Lower leg skin (tissue), 3 donors: Measurements from ENCODE around the gene FAM171A1.
"Not testable (repeated sequence)": the region's sequence is repeated elsewhere in the genome, so short reads cannot be mapped to it uniquely, and the experiment has no call there.

Source experiments
- CTCF ChIP-seq, 3 donors: fragments of 450-650 bp; IDR thresholded peaks; one replicate each; pipeline ENCODE4 v1.5.1; 2016; ENCODE audit warnings: antibody characterized with exemption in 3 of 3, mild to moderate bottlenecking in 3 of 3, moderate library complexity in 2 of 3
- POLR2A ChIP-seq, 2 donors: fragments of 450-650 bp; IDR thresholded peaks; one replicate each; pipeline ENCODE4 v1.6.1; 2016 to 2017; ENCODE audit warnings: antibody characterized with exemption in 2 of 2, mild to moderate bottlenecking in 1 of 2, moderate library complexity in 1 of 2

GRCh38 chr10:15409350-15409749 lies 38.3 kb upstream of the FAM171A1 start:
- TF ChIP-seq POLR2A, CTCF (IDR thresholded peaks at IDR 0.05): not testable (repeated sequence)
